Esophagus squamous epithelium (tissue), 4 donors: ENCODE data around the gene RCOR2.

Source experiments
- POLR2A ChIP-seq, 4 donors: fragments of 450-650 bp; IDR thresholded peaks; one replicate each; pipeline ENCODE4 v1.6.1; 2017; ENCODE audit warnings: antibody characterized with exemption in 4 of 4, mild to moderate bottlenecking in 4 of 4, moderate library complexity in 3 of 4
- TF ChIP-seq, protein P1 (sequence below), 6 experiments: fragments of 450-650 bp in 4 of 6; fragments of 200-600 bp in 2 of 6; sonication (generic) in 2 of 6; IDR thresholded peaks; one replicate each; pipeline ENCODE4 v1.5.1; 2016 to 2019; ENCODE audit warnings: antibody characterized with exemption in 6 of 6, mild to moderate bottlenecking in 4 of 6, moderate library complexity in 4 of 6

DNA sequence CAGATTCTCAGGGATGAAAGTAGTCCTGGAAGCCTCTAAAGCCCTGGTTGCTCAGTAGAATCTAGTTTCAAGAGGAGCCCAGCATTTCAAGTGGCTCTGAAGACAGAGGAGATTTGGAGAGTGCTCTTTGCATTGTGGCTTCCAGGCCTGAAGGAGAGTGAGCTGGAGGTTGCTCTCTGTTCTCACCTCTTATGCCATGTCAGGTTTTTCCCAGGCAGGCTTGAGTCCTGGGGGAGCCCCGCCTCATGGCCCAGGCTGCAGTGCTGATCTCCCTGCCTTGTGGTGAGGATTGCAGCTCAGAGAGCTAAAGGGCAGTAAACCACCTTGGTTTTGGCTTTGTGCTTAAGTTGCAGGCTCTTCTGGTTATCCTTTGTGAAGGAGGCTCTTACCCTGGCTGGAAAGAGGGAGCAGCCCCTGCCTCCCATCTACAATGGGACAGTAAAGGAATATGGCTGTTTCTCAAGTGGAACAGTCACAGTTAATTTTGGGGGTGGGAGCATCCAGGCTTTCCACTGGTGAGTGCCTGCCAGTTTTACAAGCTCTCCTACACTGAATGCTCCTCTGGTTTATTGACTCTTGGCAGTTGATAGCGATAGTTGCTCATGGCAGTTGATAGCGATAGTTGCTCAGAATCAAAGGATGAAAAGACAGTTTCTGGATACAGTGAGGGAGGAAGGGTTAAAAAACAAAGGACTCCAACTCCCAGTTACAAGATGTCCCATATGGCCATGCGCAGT, 32.6 kb downstream of the RCOR2 start:
- TF ChIP-seq, protein P1, sequence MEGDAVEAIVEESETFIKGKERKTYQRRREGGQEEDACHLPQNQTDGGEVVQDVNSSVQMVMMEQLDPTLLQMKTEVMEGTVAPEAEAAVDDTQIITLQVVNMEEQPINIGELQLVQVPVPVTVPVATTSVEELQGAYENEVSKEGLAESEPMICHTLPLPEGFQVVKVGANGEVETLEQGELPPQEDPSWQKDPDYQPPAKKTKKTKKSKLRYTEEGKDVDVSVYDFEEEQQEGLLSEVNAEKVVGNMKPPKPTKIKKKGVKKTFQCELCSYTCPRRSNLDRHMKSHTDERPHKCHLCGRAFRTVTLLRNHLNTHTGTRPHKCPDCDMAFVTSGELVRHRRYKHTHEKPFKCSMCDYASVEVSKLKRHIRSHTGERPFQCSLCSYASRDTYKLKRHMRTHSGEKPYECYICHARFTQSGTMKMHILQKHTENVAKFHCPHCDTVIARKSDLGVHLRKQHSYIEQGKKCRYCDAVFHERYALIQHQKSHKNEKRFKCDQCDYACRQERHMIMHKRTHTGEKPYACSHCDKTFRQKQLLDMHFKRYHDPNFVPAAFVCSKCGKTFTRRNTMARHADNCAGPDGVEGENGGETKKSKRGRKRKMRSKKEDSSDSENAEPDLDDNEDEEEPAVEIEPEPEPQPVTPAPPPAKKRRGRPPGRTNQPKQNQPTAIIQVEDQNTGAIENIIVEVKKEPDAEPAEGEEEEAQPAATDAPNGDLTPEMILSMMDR (IDR thresholded peaks at IDR 0.05): no peak
- no peak for TF ChIP-seq POLR2A (IDR thresholded peaks at IDR 0.05)
